HG03159 (cell line): ENCODE data around the gene TAMALIN.

Source experiments
- ATAC-seq: cut with Tn5 transposase; IDR thresholded peaks from one replicate; pipeline ENCODE4 v1.9.1; 2021; ENCODE audit warnings: mild to moderate bottlenecking, moderate library complexity; ENCODE audit not compliant: unreplicated experiment

Gene TAMALIN

GRCh38 chr12:52054833-52055730 lies 48.3 kb downstream of the TAMALIN start:
- ATAC-seq: no peak

GRCh38 chr12:52055731-52056711 lies 49.3 kb downstream of the TAMALIN start:
- ATAC-seq: no peak

GRCh38 chr12:52056801-52057637 lies 50.3 kb downstream of the TAMALIN start:
- ATAC-seq: no peak

- no peak for ATAC-seq
These were observed 51.2 kb downstream of the TAMALIN start for GRCh38 chr12:52057638-52058576.

GRCh38 chr12:52058631-52059361 lies 52.0 kb downstream of the TAMALIN start:
- ATAC-seq: no peak

GRCh38 chr12:52059582-52060497 lies 53.1 kb downstream of the TAMALIN start:
- ATAC-seq: no peak

GRCh38 chr12:52060498-52061177 lies 53.9 kb downstream of the TAMALIN start:
- no peak for ATAC-seq

- ATAC-seq: no peak
These were observed 54.9 kb downstream of the TAMALIN start for GRCh38 chr12:52061470-52062166.

GRCh38 chr12:52062167-52063081 lies 55.7 kb downstream of the TAMALIN start:
- ATAC-seq: no peak

- ATAC-seq: no peak
These were observed 56.6 kb downstream of the TAMALIN start for GRCh38 chr12:52063082-52063924.

- ATAC-seq: no peak
These were observed 57.4 kb downstream of the TAMALIN start for GRCh38 chr12:52063981-52064649.
